GM20431 (cell line): ENCODE data around the gene MYLK.
"Not testable (repeated sequence)": the region's sequence is repeated elsewhere in the genome, so short reads cannot be mapped to it uniquely, and the experiment has no call there.

ENCODE experiments used
- in situ Hi-C: fragments of 300-500 bp; cut with MseI, MboI; formaldehyde crosslinking; loops from one replicate; pipeline ENCODE4 v1.15.0; 2020; ENCODE audit warnings: low sequenced_read_pairs; ENCODE audit not compliant: unreplicated experiment

The MYLK gene

GRCh38 chr3:123712077-123712860 is 171.9 kb downstream of the MYLK start:
- in situ Hi-C loops = no loop called here

- in situ Hi-C loops = no loop called here
Measured at GRCh38 chr3:123711356-123711755, 172.8 kb downstream of the MYLK start.

GRCh38 chr3:123708531-123708930 is 175.6 kb downstream of the MYLK start:
- in situ Hi-C loops = no loop called here

- in situ Hi-C loops = not testable (repeated sequence)
Measured at GRCh38 chr3:123707641-123708040, 176.5 kb downstream of the MYLK start.

GRCh38 chr3:123706871-123707270 is 177.3 kb downstream of the MYLK start:
- in situ Hi-C loops = no loop called here

GRCh38 chr3:123705488-123706285 is 178.4 kb downstream of the MYLK start:
- in situ Hi-C loops = no loop called here

GRCh38 chr3:123703663-123704062 is 180.5 kb downstream of the MYLK start:
- in situ Hi-C loops = not testable (repeated sequence)

- in situ Hi-C loops = no loop called here
Measured at GRCh38 chr3:123702720-123703119, 181.4 kb downstream of the MYLK start.

- in situ Hi-C loops = not testable (repeated sequence)
Measured at GRCh38 chr3:123702057-123702456, 182.1 kb downstream of the MYLK start.

- in situ Hi-C loops = no loop called here
Measured at GRCh38 chr3:123700791-123701722, 183.1 kb downstream of the MYLK start.

GRCh38 chr3:123698813-123699212 is 185.3 kb downstream of the MYLK start:
- in situ Hi-C loops = no loop called here

GRCh38 chr3:123696808-123697207 is 187.3 kb downstream of the MYLK start:
- in situ Hi-C loops = no loop called here

- in situ Hi-C loops = no loop called here
Measured at GRCh38 chr3:123695731-123696640, 188.1 kb downstream of the MYLK start.

GRCh38 chr3:123695152-123695551 is 189.0 kb downstream of the MYLK start:
- in situ Hi-C loops = no loop called here

- in situ Hi-C loops = no loop called here
Measured at GRCh38 chr3:123694366-123695087, 189.6 kb downstream of the MYLK start.

- in situ Hi-C loops = no loop called here
Measured at GRCh38 chr3:123693584-123694190, 190.4 kb downstream of the MYLK start.

- in situ Hi-C loops = no loop called here
Measured at GRCh38 chr3:123692671-123693070, 191.5 kb downstream of the MYLK start.

- in situ Hi-C loops = no loop called here
Measured at GRCh38 chr3:123692041-123692440, 192.1 kb downstream of the MYLK start.
